Neuron (in vitro differentiated cells): ENCODE data around the gene AIG1.

Source experiments
- H2AFZ ChIP-seq: one replicate; pipeline ENCODE4 v1.6.1; 2013; ENCODE audit warnings: low read depth, mild to moderate bottlenecking, inconsistent platforms, low read length, moderate library complexity
- H3K27me3 ChIP-seq: one replicate; pipeline ENCODE4 v1.6.1; 2013; ENCODE audit warnings: low read length; ENCODE audit not compliant: insufficient read depth
- H3K36me3 ChIP-seq: one replicate; pipeline ENCODE4 v1.6.1; 2013; ENCODE audit warnings: low read length; ENCODE audit not compliant: insufficient read depth
- H3K4me1 ChIP-seq: one replicate; pipeline ENCODE4 v1.6.1; 2013; ENCODE audit warnings: low read length; ENCODE audit not compliant: insufficient read depth
- H3K4me3 ChIP-seq: 2 replicates; pipeline ENCODE4 v1.5.1; 2013; ENCODE audit warnings: mild to moderate bottlenecking, low read length, moderate library complexity
- H3K9me3 ChIP-seq: one replicate; pipeline ENCODE4 v1.6.1; 2013; ENCODE audit warnings: low read length

Gene AIG1

GRCh38 chr6:143087856-143088255, 27.2 kb downstream of the AIG1 start:
- no peaks in the 10 kb centered on the region for H3K4me1 ChIP-seq
- H2AFZ ChIP-seq: no peak overlapping the region
- H3K4me3 ChIP-seq: no peak overlapping the region
- no peaks in the 10 kb centered on the region for H3K9me3 ChIP-seq
- no peaks in the 10 kb centered on the region for H3K27me3 ChIP-seq
- H3K36me3 ChIP-seq: no peaks in the 10 kb centered on the region

- no peak overlapping the region for H3K4me3 ChIP-seq
- H3K9me3 ChIP-seq: no peaks in the 10 kb centered on the region
- H3K36me3 ChIP-seq: no peaks in the 10 kb centered on the region
- H2AFZ ChIP-seq: no peak overlapping the region
- no peaks in the 10 kb centered on the region for H3K4me1 ChIP-seq
- no peaks in the 10 kb centered on the region for H3K27me3 ChIP-seq
Measured at GRCh38 chr6:143090314-143091044, 29.8 kb downstream of the AIG1 start.

GRCh38 chr6:143092768-143093167, 32.1 kb downstream of the AIG1 start:
- Histone ChIP-seq H2AFZ (no peak overlapping the region), H3K9me3 (no peaks in the 10 kb centered on the region), H3K27me3 (no peaks in the 10 kb centered on the region), H3K36me3 (no peaks in the 10 kb centered on the region), H3K4me1 (no peaks in the 10 kb centered on the region), H3K4me3 (no peak overlapping the region)

GRCh38 chr6:143093290-143093689, 32.6 kb downstream of the AIG1 start:
- Histone ChIP-seq H3K27me3 (no peaks in the 10 kb centered on the region), H3K9me3 (no peaks in the 10 kb centered on the region), H3K4me3 (no peak overlapping the region), H2AFZ (no peak overlapping the region), H3K4me1 (no peaks in the 10 kb centered on the region), H3K36me3 (no peaks in the 10 kb centered on the region)

GRCh38 chr6:143096403-143096802, 35.7 kb downstream of the AIG1 start:
- Histone ChIP-seq H3K27me3 (no peaks in the 10 kb centered on the region), H3K36me3 (no peaks in the 10 kb centered on the region), H2AFZ (no peak overlapping the region), H3K9me3 (no peaks in the 10 kb centered on the region), H3K4me3 (no peak overlapping the region), H3K4me1 (peaks cover 5% of the 10 kb centered on the region)

- Histone ChIP-seq H2AFZ (no peak overlapping the region), H3K36me3 (no peaks in the 10 kb centered on the region), H3K4me3 (no peak overlapping the region), H3K9me3 (no peaks in the 10 kb centered on the region), H3K27me3 (no peaks in the 10 kb centered on the region), H3K4me1 (peaks cover 5% of the 10 kb centered on the region)
Measured at GRCh38 chr6:143097224-143097795, 36.6 kb downstream of the AIG1 start.

- H3K36me3 ChIP-seq: no peaks in the 10 kb centered on the region
- peaks cover 5% of the 10 kb centered on the region for H3K4me1 ChIP-seq
- H3K9me3 ChIP-seq: no peaks in the 10 kb centered on the region
- H3K27me3 ChIP-seq: no peaks in the 10 kb centered on the region
- H2AFZ ChIP-seq: no peak overlapping the region
- H3K4me3 ChIP-seq: no peak overlapping the region
Measured at GRCh38 chr6:143098054-143098671, 37.5 kb downstream of the AIG1 start.

GRCh38 chr6:143099647-143100046, 39.0 kb downstream of the AIG1 start:
- no peaks in the 10 kb centered on the region for H3K9me3 ChIP-seq
- H3K4me3 ChIP-seq: no peak overlapping the region
- H2AFZ ChIP-seq: no peak overlapping the region
- H3K27me3 ChIP-seq: peaks cover 2% of the 10 kb centered on the region
- peaks cover 5% of the 10 kb centered on the region for H3K4me1 ChIP-seq
- no peaks in the 10 kb centered on the region for H3K36me3 ChIP-seq

GRCh38 chr6:143100429-143100828, 39.7 kb downstream of the AIG1 start:
- no peaks in the 10 kb centered on the region for H3K36me3 ChIP-seq
- peaks cover 5% of the 10 kb centered on the region for H3K4me1 ChIP-seq
- no peak overlapping the region for H3K4me3 ChIP-seq

GRCh38 chr6:143103916-143104315, 43.2 kb downstream of the AIG1 start:
- H3K9me3 ChIP-seq: peaks cover 2% of the 10 kb centered on the region
- H3K27me3 ChIP-seq: peaks cover 2% of the 10 kb centered on the region
- peaks cover 5% of the 10 kb centered on the region for H3K4me1 ChIP-seq
- H3K36me3 ChIP-seq: no peaks in the 10 kb centered on the region
- no peak overlapping the region for H2AFZ ChIP-seq
- H3K4me3 ChIP-seq: no peak overlapping the region

More at GRCh38 chr6:143100429-143100828, 39.7 kb downstream of the AIG1 start:
- H3K9me3 ChIP-seq: no peaks in the 10 kb centered on the region
- H3K27me3 ChIP-seq: peaks cover 2% of the 10 kb centered on the region
- H2AFZ ChIP-seq: no peak overlapping the region

- H3K4me3 ChIP-seq: no peak overlapping the region
- no peaks in the 10 kb centered on the region for H3K4me1 ChIP-seq
- no peak overlapping the region for H2AFZ ChIP-seq
- no peaks in the 10 kb centered on the region for H3K36me3 ChIP-seq
- H3K27me3 ChIP-seq: peaks cover 2% of the 10 kb centered on the region
- peaks cover 2% of the 10 kb centered on the region for H3K9me3 ChIP-seq
Measured at GRCh38 chr6:143107440-143107839, 46.8 kb downstream of the AIG1 start.

GRCh38 chr6:143107911-143108761, 47.4 kb downstream of the AIG1 start:
- peaks cover 2% of the 10 kb centered on the region for H3K9me3 ChIP-seq
- H3K4me3 ChIP-seq: no peak overlapping the region
- no peaks in the 10 kb centered on the region for H3K4me1 ChIP-seq
- peaks cover 2% of the 10 kb centered on the region for H3K27me3 ChIP-seq
- no peaks in the 10 kb centered on the region for H3K36me3 ChIP-seq
- H2AFZ ChIP-seq: no peak overlapping the region

GRCh38 chr6:143109196-143109595, 48.5 kb downstream of the AIG1 start:
- peaks cover 2% of the 10 kb centered on the region for H3K9me3 ChIP-seq
- no peaks in the 10 kb centered on the region for H3K36me3 ChIP-seq

More at GRCh38 chr6:143109196-143109595, 48.5 kb downstream of the AIG1 start:
- Histone ChIP-seq H2AFZ (no peak overlapping the region), H3K27me3 (no peaks in the 10 kb centered on the region), H3K4me3 (no peak overlapping the region), H3K4me1 (no peaks in the 10 kb centered on the region)
